ENCODE results near the gene RFX3.

The RFX3 gene

DNA sequence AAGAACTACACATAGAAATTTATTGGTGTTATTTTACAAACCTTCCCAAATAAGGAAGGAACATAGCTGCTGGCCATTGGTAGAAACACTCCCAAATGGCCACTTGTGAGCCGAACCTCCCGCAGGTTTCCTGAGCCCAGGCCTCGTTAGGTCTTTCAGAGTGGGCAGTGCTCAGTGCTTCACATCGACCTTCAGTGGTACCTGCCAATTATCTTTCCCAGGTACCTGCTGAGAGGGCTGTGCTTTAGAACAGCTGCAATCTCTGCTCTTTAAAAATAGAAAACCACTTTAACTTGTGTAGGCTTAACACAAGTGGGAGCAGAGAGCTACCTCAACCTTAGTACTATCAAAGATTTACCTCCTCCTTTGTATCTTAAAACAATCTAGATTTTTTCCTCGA, 334.1 kb downstream of the RFX3 start:
- TF ChIP-seq EZH2phosphoT487 (IDR thresholded peaks at IDR 0.05; ENCODE audit: low read length) (no peak), CTCF (IDR thresholded peaks at IDR 0.05; ENCODE audit: low read length) (no peak), EZH2 (optimal IDR thresholded peaks at IDR 0.05; ENCODE audit: low read depth, low read length) (no peak)

DNA sequence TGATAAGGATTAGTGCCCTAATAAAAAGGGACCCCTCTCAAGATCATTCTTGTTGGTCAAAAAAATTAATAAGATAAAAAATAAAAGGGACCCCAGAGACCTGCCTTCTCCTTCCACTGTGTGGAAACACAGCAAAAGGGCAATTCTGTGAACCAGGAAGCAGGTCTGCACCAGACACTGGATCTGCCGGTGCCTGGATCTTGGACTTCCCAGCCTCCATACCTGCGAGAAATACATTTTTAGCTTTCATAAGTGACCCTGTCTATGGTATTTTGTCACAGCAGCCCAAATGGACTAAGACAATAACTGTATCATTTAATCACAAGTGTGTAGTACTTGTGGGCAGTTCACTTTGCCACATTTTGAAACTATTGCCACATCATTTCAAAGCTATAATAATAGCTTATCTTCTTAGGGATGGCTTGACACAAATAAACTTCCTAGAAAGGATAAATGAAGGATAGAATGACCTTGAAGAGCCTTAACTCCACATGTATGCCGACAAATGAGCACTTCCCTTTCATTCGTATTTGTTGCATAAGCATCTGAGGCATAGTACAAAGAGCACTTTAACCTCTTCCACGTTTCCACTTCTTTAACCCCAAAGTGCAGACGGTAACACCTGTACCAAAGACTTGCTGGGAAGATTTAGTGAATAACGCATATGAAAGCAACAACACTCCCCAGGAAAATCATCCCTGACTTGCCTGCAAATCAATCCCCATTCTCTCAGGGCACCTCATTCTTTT, 336.5 kb downstream of the RFX3 start:
- no peaks in the 10 kb centered on the region for H3K36me3 ChIP-seq (replicated peaks; ENCODE audit: insufficient read depth, low read length)
- no peaks in the 10 kb centered on the region for H3K27me3 ChIP-seq (replicated peaks; ENCODE audit: insufficient read depth, low read length)
- no peaks in the 10 kb centered on the region for H3K9me2 ChIP-seq (replicated peaks; ENCODE audit: insufficient read depth, low read length)
- H3K4me2 ChIP-seq (ENCODE audit: low read depth, low read length): no peak overlapping the region
- no peaks in the 10 kb centered on the region for H3K79me2 ChIP-seq (ENCODE audit: low read length)
- no peak for DNase-seq
- H3F3A ChIP-seq (ENCODE audit: insufficient read depth, low read length): no peaks in the 10 kb centered on the region
- no peaks in the 10 kb centered on the region for H4K20me1 ChIP-seq (ENCODE audit: insufficient read depth, low read length)
- H3K4me3 ChIP-seq (ENCODE audit: low read length): no peak overlapping the region
- no peak overlapping the region for H3K27ac ChIP-seq (ENCODE audit: low read length)
- H3K4me1 ChIP-seq (ENCODE audit: low read length): no peaks in the 10 kb centered on the region
- no peak overlapping the region for H2AFZ ChIP-seq (ENCODE audit: low read length)
- TF ChIP-seq CTCF (IDR thresholded peaks at IDR 0.05; ENCODE audit: low read length) (no peak), EZH2phosphoT487 (IDR thresholded peaks at IDR 0.05; ENCODE audit: low read length) (no peak)
- no peak overlapping the region for H3K9ac ChIP-seq (ENCODE audit: low read length)
- H3K9me3 ChIP-seq (replicated peaks; ENCODE audit: insufficient read depth, low read length): no peaks in the 10 kb centered on the region

More for the DNA sequence above, 334.1 kb downstream of the RFX3 start:
- H3F3A ChIP-seq (ENCODE audit: insufficient read depth, low read length): no peaks in the 10 kb centered on the region
- no peak overlapping the region for H2AFZ ChIP-seq (ENCODE audit: low read length)
- no peaks in the 10 kb centered on the region for H3K9me2 ChIP-seq (replicated peaks; ENCODE audit: insufficient read depth, low read length)
- no peak overlapping the region for H3K4me2 ChIP-seq (ENCODE audit: low read depth, low read length)
- no peak for DNase-seq
- no peaks in the 10 kb centered on the region for H3K27me3 ChIP-seq (replicated peaks; ENCODE audit: insufficient read depth, low read length)
- no peaks in the 10 kb centered on the region for H4K20me1 ChIP-seq (ENCODE audit: insufficient read depth, low read length)
- H3K9ac ChIP-seq (ENCODE audit: low read length): no peak overlapping the region
- H3K36me3 ChIP-seq (replicated peaks; ENCODE audit: insufficient read depth, low read length): no peaks in the 10 kb centered on the region
- no peaks in the 10 kb centered on the region for H3K9me3 ChIP-seq (replicated peaks; ENCODE audit: insufficient read depth, low read length)
- H3K79me2 ChIP-seq (ENCODE audit: low read length): no peaks in the 10 kb centered on the region
- H3K4me1 ChIP-seq (ENCODE audit: low read length): no peaks in the 10 kb centered on the region
- H3K27ac ChIP-seq (ENCODE audit: low read length): no peak overlapping the region
- H3K4me3 ChIP-seq (ENCODE audit: low read length): no peak overlapping the region

- H3K36me3 ChIP-seq (replicated peaks; ENCODE audit: insufficient read depth, low read length): no peaks in the 10 kb centered on the region
- no peak overlapping the region for H3K4me3 ChIP-seq (ENCODE audit: low read length)
- DNase-seq: no peak
- H3K9me2 ChIP-seq (replicated peaks; ENCODE audit: insufficient read depth, low read length): no peaks in the 10 kb centered on the region
- H3K79me2 ChIP-seq (ENCODE audit: low read length): no peaks in the 10 kb centered on the region
- no peaks in the 10 kb centered on the region for H3K9me3 ChIP-seq (replicated peaks; ENCODE audit: insufficient read depth, low read length)
- no peaks in the 10 kb centered on the region for H4K20me1 ChIP-seq (ENCODE audit: insufficient read depth, low read length)
- no peak for TF ChIP-seq EZH2phosphoT487 (IDR thresholded peaks at IDR 0.05; ENCODE audit: low read length)
- TF ChIP-seq CTCF (IDR thresholded peaks at IDR 0.05; ENCODE audit: low read length): no peak
- TF ChIP-seq EZH2 (optimal IDR thresholded peaks at IDR 0.05; ENCODE audit: low read depth, low read length): no peak
- no peaks in the 10 kb centered on the region for H3K4me1 ChIP-seq (ENCODE audit: low read length)
- no peak overlapping the region for H2AFZ ChIP-seq (ENCODE audit: low read length)
- no peak overlapping the region for H3K9ac ChIP-seq (ENCODE audit: low read length)
- no peaks in the 10 kb centered on the region for H3K27me3 ChIP-seq (replicated peaks; ENCODE audit: insufficient read depth, low read length)
- no peaks in the 10 kb centered on the region for H3F3A ChIP-seq (ENCODE audit: insufficient read depth, low read length)
- no peak overlapping the region for H3K27ac ChIP-seq (ENCODE audit: low read length)
- no peak overlapping the region for H3K4me2 ChIP-seq (ENCODE audit: low read depth, low read length)
These were observed 339.1 kb downstream of the RFX3 start for GRCh38 chr9:3186751-3187150.

Data from MM.1S (cell line).